Kidney (tissue), 14 donors: ENCODE results near the gene PLA2G6. TPM values are rescaled to one million over a fixed set of nuclear protein-coding genes. Genes with fewer than 3 reads are reported as not detected.

Source experiments
- DNase-seq, 5 donors: peaks; one replicate each; pipeline ENCODE4 v3.0.0-alpha.2; 2013 to 2020
- FAIRE-seq: peaks from 2 replicates; lab custom pipeline; 2012; peaks lifted over from hg19 to GRCh38; lab: Jason Lieb, UNC
- H3K27ac ChIP-seq, 2 donors: one replicate each; pipeline ENCODE4 v1.7.0; 2013; ENCODE audit warnings: low read depth in 2 of 2, low read length in 2 of 2, inconsistent platforms in 1 of 2
- H3K27me3 ChIP-seq: one replicate; pipeline ENCODE4 v1.7.1; 2013; ENCODE audit warnings: low read length, inconsistent platforms; ENCODE audit not compliant: control insufficient read depth, insufficient read depth
- H3K36me3 ChIP-seq, 3 donors: one replicate each; pipeline versions ENCODE4 v1.7.0 to v1.7.1; 2013; ENCODE audit warnings: low read length in 3 of 3, control low read depth in 1 of 3, inconsistent platforms in 1 of 3; ENCODE audit not compliant: insufficient read depth in 3 of 3, control insufficient read depth in 2 of 3
- H3K4me1 ChIP-seq, 3 donors: one replicate each; pipeline versions ENCODE4 v1.7.0 to v1.7.1; 2013; ENCODE audit warnings: low read length in 3 of 3, inconsistent platforms in 1 of 3, low read depth in 1 of 3; ENCODE audit not compliant: control insufficient read depth in 2 of 3, insufficient read depth in 2 of 3
- H3K4me3 ChIP-seq, 3 donors: one replicate each; pipeline versions ENCODE4 v1.7.0 to v1.8.1; 2013; ENCODE audit warnings: low read length in 3 of 3, control low read depth in 1 of 3, inconsistent platforms in 1 of 3
- H3K9ac ChIP-seq, 3 donors: one replicate each; pipeline versions ENCODE4 v1.7.0 to v1.7.1; 2013; ENCODE audit warnings: low read length in 3 of 3, control low read depth in 1 of 3, inconsistent platforms in 1 of 3
- H3K9me3 ChIP-seq, 3 donors: one replicate each; pipeline versions ENCODE4 v1.7.0 to v1.7.1; 2013; ENCODE audit warnings: low read length in 3 of 3, control low read depth in 1 of 3, inconsistent platforms in 1 of 3; ENCODE audit not compliant: control insufficient read depth in 2 of 3, insufficient read depth in 1 of 3
- intact Hi-C: fragments of 100-400 bp; cut with DNase I; formaldehyde crosslinking; loops from one replicate; pipeline ENCODE4 v1.11.1; 2022
- polyA plus RNA-seq: library from polyadenylated mRNA; stranded (reverse); fragments of 350-450 nt; fragmentation: Illumina TruSeq; extraction: RNeasy Lipid Tissue Mini Kit (QIAGEN cat#74804); gene quantifications from one replicate; pipeline ENCODE4 v1.2.3, GENCODE V29; 2014; ENCODE audit warnings: low read depth, low replicate concordance; ENCODE audit not compliant: insufficient read depth
- total RNA-seq: library from RNA; stranded (reverse); fragmentation: NEBNext Ultra II Directional; extraction: Animal tissue kit (Norgen Biotek cat#: 25700); gene quantifications from one replicate; pipeline ENCODE4 v1.2.1, GENCODE V29; 2021
- TF ChIP-seq, protein P1 (sequence below): IDR thresholded peaks from 3 replicates; pipeline ENCODE4 v1.5.1; 2012; ENCODE audit warnings: mild to moderate bottlenecking, moderate library complexity, borderline replicate concordance; ENCODE audit not compliant: insufficient read depth; ENCODE audit errors: extremely low read depth
- donor health status: control.
- donor health status: control.
- donor health status: control.
- donor health status: control.
- donor health status: control.
- donor health status: DM: yes; HTN: yes; CAD: no.
- donor health status: Normal renal cell carcinoma (clear cell type).

The PLA2G6 gene
- total and polyA plus RNA-seq, 2 donors from 2014 or later, result 26.6 to 61.6 TPM

GRCh38 chr22:38219632-38220031 is 38.0 kb upstream of the PLA2G6 start:
- Histone ChIP-seq H3K4me1 (peaks cover 0 to 15% (median 12%) of the 10 kb centered on the region in 3 donors), H3K4me3 (no peak overlapping the region), H3K27me3 (no peaks in the 10 kb centered on the region), H3K9me3 (no peaks in the 10 kb centered on the region), H3K36me3 (peaks cover 0 to 2% (median 0%) of the 10 kb centered on the region in 3 donors), H3K27ac (peak overlapping the region; percentile 40 to 92), H3K9ac (peak overlapping the region in 1 of 3 donors; percentile 2)
- TF ChIP-seq, protein P1, sequence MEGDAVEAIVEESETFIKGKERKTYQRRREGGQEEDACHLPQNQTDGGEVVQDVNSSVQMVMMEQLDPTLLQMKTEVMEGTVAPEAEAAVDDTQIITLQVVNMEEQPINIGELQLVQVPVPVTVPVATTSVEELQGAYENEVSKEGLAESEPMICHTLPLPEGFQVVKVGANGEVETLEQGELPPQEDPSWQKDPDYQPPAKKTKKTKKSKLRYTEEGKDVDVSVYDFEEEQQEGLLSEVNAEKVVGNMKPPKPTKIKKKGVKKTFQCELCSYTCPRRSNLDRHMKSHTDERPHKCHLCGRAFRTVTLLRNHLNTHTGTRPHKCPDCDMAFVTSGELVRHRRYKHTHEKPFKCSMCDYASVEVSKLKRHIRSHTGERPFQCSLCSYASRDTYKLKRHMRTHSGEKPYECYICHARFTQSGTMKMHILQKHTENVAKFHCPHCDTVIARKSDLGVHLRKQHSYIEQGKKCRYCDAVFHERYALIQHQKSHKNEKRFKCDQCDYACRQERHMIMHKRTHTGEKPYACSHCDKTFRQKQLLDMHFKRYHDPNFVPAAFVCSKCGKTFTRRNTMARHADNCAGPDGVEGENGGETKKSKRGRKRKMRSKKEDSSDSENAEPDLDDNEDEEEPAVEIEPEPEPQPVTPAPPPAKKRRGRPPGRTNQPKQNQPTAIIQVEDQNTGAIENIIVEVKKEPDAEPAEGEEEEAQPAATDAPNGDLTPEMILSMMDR, result no peak
- intact Hi-C loops, result no loop called here
- FAIRE-seq (no peak), DNase-seq (no peak)

DNA sequence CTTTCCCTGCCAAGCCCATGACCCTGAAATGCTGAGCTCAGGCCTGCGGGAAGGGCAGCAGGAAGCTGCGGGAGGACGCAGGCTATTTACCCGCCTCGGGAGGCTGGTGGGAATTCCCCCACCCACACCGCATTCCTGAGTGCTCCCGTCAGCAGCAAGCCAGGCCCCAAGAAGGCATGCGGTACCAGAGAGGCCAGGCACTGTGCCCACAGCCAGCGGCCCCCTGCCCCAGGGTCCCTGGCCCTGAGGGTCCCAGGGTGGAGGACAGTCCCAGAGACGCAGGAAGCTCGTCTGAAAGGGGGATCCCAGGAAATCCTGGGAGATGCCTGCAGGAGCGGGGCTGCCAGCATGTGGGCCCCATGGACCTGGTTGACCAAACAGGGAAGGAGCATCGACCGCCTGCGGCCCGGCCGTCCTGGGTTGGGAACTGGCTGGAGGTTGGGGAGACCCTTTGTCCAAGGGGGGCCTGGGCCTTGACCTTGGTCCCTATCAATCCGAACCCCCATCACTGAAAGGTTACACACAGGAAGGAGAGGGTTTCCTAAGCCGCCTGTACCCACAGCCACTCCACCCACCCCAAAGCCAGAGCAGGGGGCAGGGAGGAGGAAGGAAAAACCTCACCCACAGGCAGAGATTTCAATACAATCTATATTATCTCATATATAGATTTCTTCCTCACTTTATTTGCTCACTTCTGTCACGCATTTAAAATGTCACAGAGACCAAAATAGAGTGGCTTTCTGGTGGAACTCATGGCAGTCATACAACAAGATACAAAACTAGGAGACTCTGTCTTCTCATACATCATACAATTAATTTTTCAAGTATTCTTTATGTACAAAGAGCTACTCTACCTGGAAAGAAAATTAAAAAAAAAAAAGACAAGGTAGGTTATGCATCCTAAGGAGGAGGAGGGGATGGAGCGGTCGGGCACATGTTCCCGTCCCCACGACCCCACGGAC is 37.3 kb upstream of the PLA2G6 start:
- Histone ChIP-seq H3K27me3 (no peaks in the 10 kb centered on the region), H3K9me3 (no peaks in the 10 kb centered on the region), H3K9ac (peak overlapping the region in 1 of 3 donors; percentile 67), H3K4me3 (no peak overlapping the region), H3K36me3 (no peaks in the 10 kb centered on the region), H3K4me1 (peaks cover 0 to 18% (median 15%) of the 10 kb centered on the region in 3 donors), H3K27ac (peak overlapping the region; percentile 87 to 92)
- DNase-seq (peak; percentile 80 to 96 (median 82)), FAIRE-seq (no peak)
- intact Hi-C loops, result no loop called here
- TF ChIP-seq, protein P1, result no peak

- intact Hi-C loops, result no loop called here
- Histone ChIP-seq H3K4me1 (peaks cover 0 to 18% (median 15%) of the 10 kb centered on the region in 3 donors), H3K4me3 (no peak overlapping the region), H3K27me3 (no peaks in the 10 kb centered on the region), H3K36me3 (no peaks in the 10 kb centered on the region), H3K9me3 (no peaks in the 10 kb centered on the region), H3K9ac (no peak overlapping the region), H3K27ac (no peak overlapping the region)
- FAIRE-seq (no peak), DNase-seq (peak in 1 of 5 donors; percentile 47)
- TF ChIP-seq, protein P1, result no peak
Observed at GRCh38 chr22:38215156-38216038, 33.8 kb upstream of the PLA2G6 start.
